Endodermal cell (in vitro differentiated cells): ENCODE data around the gene PTPRN2. TPM values are rescaled to one million over a fixed set of nuclear protein-coding genes. Genes with fewer than 3 reads are reported as not detected.

ENCODE experiments used
- DNase-seq: peaks from one replicate; pipeline ENCODE4 v3.0.0-alpha.2; 2017
- H3K27ac ChIP-seq: 2 replicates; pipeline ENCODE4 v1.5.1; 2013; ENCODE audit warnings: mild to moderate bottlenecking, low read depth, low read length, moderate library complexity
- H3K27me3 ChIP-seq: 2 replicates; pipeline ENCODE4 v1.6.1; 2013; ENCODE audit warnings: mild to moderate bottlenecking, low read length, moderate library complexity; ENCODE audit not compliant: insufficient read depth, control insufficient read depth, poor library complexity, severe bottlenecking
- H3K36me3 ChIP-seq: 2 replicates; pipeline ENCODE4 v1.7.0; 2013; ENCODE audit warnings: mild to moderate bottlenecking, low read length, moderate library complexity; ENCODE audit not compliant: control insufficient read depth, insufficient read depth
- H3K4me1 ChIP-seq: one replicate; pipeline ENCODE4 v1.7.0; 2013; ENCODE audit warnings: low read length; ENCODE audit not compliant: control insufficient read depth, insufficient read depth
- H3K4me3 ChIP-seq: 2 replicates; pipeline ENCODE4 v1.5.1; 2013; ENCODE audit warnings: mild to moderate bottlenecking, low read length, moderate library complexity
- H3K9ac ChIP-seq: 2 replicates; pipeline ENCODE4 v1.6.1; 2013; ENCODE audit warnings: mild to moderate bottlenecking, low read length, moderate library complexity; ENCODE audit not compliant: poor library complexity, severe bottlenecking; ENCODE audit errors: extremely low read depth
- H3K9me3 ChIP-seq: 2 replicates; pipeline ENCODE4 v1.6.1; 2013; ENCODE audit warnings: mild to moderate bottlenecking, low read length, moderate library complexity; ENCODE audit not compliant: control insufficient read depth
- H3K27ac Mint-ChIP-seq: 2 replicates; pipeline ENCODE4 v1.8.0; 2020; ENCODE audit warnings: mixed read lengths
- H3K27me3 Mint-ChIP-seq: 2 replicates; pipeline ENCODE4 v1.8.0; 2021; ENCODE audit warnings: mild to moderate bottlenecking, mixed read lengths; ENCODE audit not compliant: insufficient read depth
- H3K36me3 Mint-ChIP-seq: 2 replicates; pipeline ENCODE4 v1.8.0; 2020; ENCODE audit warnings: low read depth, mixed read lengths
- H3K4me1 Mint-ChIP-seq: 2 replicates; pipeline ENCODE4 v1.8.0; 2020; ENCODE audit warnings: mixed read lengths
- H3K4me3 Mint-ChIP-seq: 2 replicates; pipeline ENCODE4 v1.8.0; 2020; ENCODE audit warnings: mild to moderate bottlenecking, moderate library complexity, mixed read lengths
- H3K9me3 Mint-ChIP-seq: 2 replicates; pipeline ENCODE4 v1.8.0; 2020; ENCODE audit warnings: mild to moderate bottlenecking, mixed read lengths
- CTCF ChIP-seq: fragments of 200-600 bp; sonication (generic); conservative IDR thresholded peaks from 2 replicates; pipeline ENCODE4 v1.5.0; 2021; ENCODE audit warnings: antibody characterized with exemption, mild to moderate bottlenecking
- WGBS, 2 experiments: methylation state at CpG; one replicate each; pipeline versions ENCODE4 v1.1.5 to v1.1.7; 2013; ENCODE audit warnings: missing lambda C conversion rate in 2 of 2, mixed read lengths in 1 of 2; ENCODE audit not compliant: insufficient coverage in 1 of 2, insufficient read length in 1 of 2; 5-methylcytosine and 5-hydroxymethylcytosine counted together
- total RNA-seq, 2 donors: library from RNA; stranded (reverse); fragmentation: NEBNext Ultra II Directional in 1 of 2; extraction: Animal tissue kit (Norgen Biotek cat#: 25700) in 1 of 2; gene quantifications; 2 replicates in 1 of 2; 3 replicates in 1 of 2; pipeline ENCODE4 v1.2.1, GENCODE V29; 2021

Gene PTPRN2
- total RNA-seq, 2 donors from 2014 or later, result 0.69 to 1.2 TPM

GRCh38 chr7:158267742-158268435, 319.7 kb downstream of the PTPRN2 start:
- H3K9me3 Mint-ChIP-seq, result peaks cover 4% of the 10 kb centered on the region
- H3K4me3 ChIP-seq, result no peak overlapping the region
- no peaks in the 10 kb centered on the region for H3K36me3 ChIP-seq
- H3K36me3 Mint-ChIP-seq, result no peaks in the 10 kb centered on the region
- H3K27me3 ChIP-seq, result no peaks in the 10 kb centered on the region
- H3K9me3 ChIP-seq, result peaks cover 55% of the 10 kb centered on the region
- no peak overlapping the region for H3K27ac ChIP-seq
- WGBS, 2 experiments, result 89% methylated on average over 29 of the region's 29 CpGs
- H3K9ac ChIP-seq, result no peak overlapping the region
- H3K27me3 Mint-ChIP-seq, result no peaks in the 10 kb centered on the region
- no peak for TF ChIP-seq CTCF
- H3K4me1 ChIP-seq, result no peaks in the 10 kb centered on the region
- H3K4me3 Mint-ChIP-seq, result no peak overlapping the region
- H3K27ac Mint-ChIP-seq, result no peak overlapping the region
- DNase-seq, result no peak
- no peaks in the 10 kb centered on the region for H3K4me1 Mint-ChIP-seq

DNA sequence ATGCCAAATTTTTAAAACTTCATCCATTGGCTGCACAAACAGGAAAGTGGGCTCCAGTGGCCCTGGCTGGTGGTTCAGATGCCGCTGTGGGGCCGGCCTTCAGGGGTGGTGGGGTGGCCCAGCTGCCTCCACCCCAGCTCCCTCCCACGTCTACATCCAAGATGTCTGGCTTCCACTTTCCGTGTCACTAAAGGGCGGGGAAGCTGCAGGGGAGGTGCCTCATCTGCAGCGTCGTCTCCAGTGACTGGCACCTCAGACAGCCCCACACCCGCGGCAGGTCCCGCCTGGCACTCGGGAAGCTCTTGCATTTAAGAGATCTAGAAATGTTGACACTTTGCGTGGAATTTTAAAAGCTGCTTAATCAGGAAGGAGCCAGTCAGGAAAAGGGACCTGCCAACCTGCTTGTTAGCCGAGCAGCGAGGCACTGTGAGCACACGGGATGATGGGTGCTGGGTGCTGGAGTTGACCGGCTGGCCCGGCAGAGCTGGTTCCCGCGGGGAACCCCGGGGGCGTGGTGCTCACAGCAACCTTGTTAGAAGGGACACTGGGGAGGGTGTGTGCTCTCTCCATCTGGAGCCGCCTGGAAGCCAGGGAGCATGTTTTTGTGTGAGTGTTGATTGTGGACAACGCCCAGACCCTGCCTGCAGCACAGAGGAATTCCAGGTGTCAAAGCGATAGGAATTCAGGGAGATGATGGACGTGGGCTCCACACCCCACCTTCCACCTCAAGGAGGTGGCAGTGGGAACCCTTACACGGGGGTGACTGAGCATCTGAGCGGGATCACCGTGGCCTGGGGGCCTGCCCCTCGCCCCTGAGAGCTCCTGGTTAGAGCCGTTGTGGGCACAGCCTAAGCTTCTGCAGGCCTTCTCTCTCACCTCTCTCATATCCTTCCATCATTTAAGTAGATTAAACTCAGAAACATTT, 320.5 kb downstream of the PTPRN2 start:
- H3K36me3 ChIP-seq, result no peaks in the 10 kb centered on the region
- no peaks in the 10 kb centered on the region for H3K27me3 ChIP-seq
- no peaks in the 10 kb centered on the region for H3K27me3 Mint-ChIP-seq
- H3K4me1 ChIP-seq, result no peaks in the 10 kb centered on the region
- no peak overlapping the region for H3K27ac Mint-ChIP-seq
- no peak for DNase-seq
- 81 to 86% methylated on average over 14 to 30 of the region's 30 CpGs for WGBS, 2 experiments
- H3K4me3 ChIP-seq, result no peak overlapping the region
- no peak overlapping the region for H3K27ac ChIP-seq
- no peaks in the 10 kb centered on the region for H3K4me1 Mint-ChIP-seq
- H3K4me3 Mint-ChIP-seq, result no peak overlapping the region
- H3K9ac ChIP-seq, result no peak overlapping the region
- no peaks in the 10 kb centered on the region for H3K9me3 Mint-ChIP-seq
- H3K9me3 ChIP-seq, result peaks cover 55% of the 10 kb centered on the region
- TF ChIP-seq CTCF, result no peak
- no peaks in the 10 kb centered on the region for H3K36me3 Mint-ChIP-seq

GRCh38 chr7:158266426-158266816, 321.2 kb downstream of the PTPRN2 start:
- DNase-seq, result no peak
- Histone ChIP-seq H3K36me3 (no peaks in the 10 kb centered on the region), H3K27me3 (no peaks in the 10 kb centered on the region), H3K4me1 (no peaks in the 10 kb centered on the region), H3K4me3 (no peak overlapping the region), H3K9ac (no peak overlapping the region), H3K9me3 (peaks cover 55% of the 10 kb centered on the region), H3K27ac (no peak overlapping the region)
- 90 to 91% methylated on average over 10 to 12 of the region's 12 CpGs for WGBS, 2 experiments
- H3K9me3 Mint-ChIP-seq, result no peaks in the 10 kb centered on the region
- H3K27ac Mint-ChIP-seq, result no peak overlapping the region
- no peaks in the 10 kb centered on the region for H3K36me3 Mint-ChIP-seq
- no peaks in the 10 kb centered on the region for H3K27me3 Mint-ChIP-seq
- no peak for TF ChIP-seq CTCF
- no peaks in the 10 kb centered on the region for H3K4me1 Mint-ChIP-seq
- H3K4me3 Mint-ChIP-seq, result no peak overlapping the region
